Rectal smooth muscle tissue (tissue), 1 donor: ENCODE results near the gene HSF2BP.
"Not testable (repeated sequence)": the region's sequence is repeated elsewhere in the genome, so short reads cannot be mapped to it uniquely, and the experiment has no call there.

ENCODE experiments used
- H3K27ac ChIP-seq: one replicate; pipeline ENCODE4 v1.7.0; 2013; ENCODE audit warnings: low read depth, low read length, inconsistent platforms
- H3K27me3 ChIP-seq: one replicate; pipeline ENCODE4 v1.7.0; 2013; ENCODE audit warnings: low read length; ENCODE audit not compliant: control insufficient read depth, insufficient read depth
- H3K36me3 ChIP-seq: one replicate; pipeline ENCODE4 v1.7.0; 2013; ENCODE audit warnings: low read length; ENCODE audit not compliant: control insufficient read depth, insufficient read depth
- H3K4me1 ChIP-seq: one replicate; pipeline ENCODE4 v1.7.0; 2013; ENCODE audit warnings: low read length; ENCODE audit not compliant: control insufficient read depth, insufficient read depth
- H3K4me3 ChIP-seq: one replicate; pipeline ENCODE4 v1.7.0; 2013; ENCODE audit warnings: low read length
- H3K9ac ChIP-seq: one replicate; pipeline ENCODE4 v1.7.0; 2013; ENCODE audit warnings: low read length

Gene HSF2BP

GRCh38 chr21:43658088-43658741 lies 1.1 kb downstream of the HSF2BP start:
- peaks cover 8% of the 10 kb centered on the region for H3K4me1 ChIP-seq
- H3K4me3 ChIP-seq = no peak overlapping the region
- H3K27ac ChIP-seq = no peak overlapping the region
- no peaks in the 10 kb centered on the region for H3K27me3 ChIP-seq
- H3K9ac ChIP-seq = no peak overlapping the region
- peaks cover 2% of the 10 kb centered on the region for H3K36me3 ChIP-seq

GRCh38 chr21:43657355-43658087 lies 1.8 kb downstream of the HSF2BP start:
- Histone ChIP-seq H3K4me3 (no peak overlapping the region), H3K9ac (no peak overlapping the region), H3K27ac (no peak overlapping the region), H3K36me3 (peaks cover 2% of the 10 kb centered on the region), H3K27me3 (no peaks in the 10 kb centered on the region), H3K4me1 (peaks cover 8% of the 10 kb centered on the region)

DNA sequence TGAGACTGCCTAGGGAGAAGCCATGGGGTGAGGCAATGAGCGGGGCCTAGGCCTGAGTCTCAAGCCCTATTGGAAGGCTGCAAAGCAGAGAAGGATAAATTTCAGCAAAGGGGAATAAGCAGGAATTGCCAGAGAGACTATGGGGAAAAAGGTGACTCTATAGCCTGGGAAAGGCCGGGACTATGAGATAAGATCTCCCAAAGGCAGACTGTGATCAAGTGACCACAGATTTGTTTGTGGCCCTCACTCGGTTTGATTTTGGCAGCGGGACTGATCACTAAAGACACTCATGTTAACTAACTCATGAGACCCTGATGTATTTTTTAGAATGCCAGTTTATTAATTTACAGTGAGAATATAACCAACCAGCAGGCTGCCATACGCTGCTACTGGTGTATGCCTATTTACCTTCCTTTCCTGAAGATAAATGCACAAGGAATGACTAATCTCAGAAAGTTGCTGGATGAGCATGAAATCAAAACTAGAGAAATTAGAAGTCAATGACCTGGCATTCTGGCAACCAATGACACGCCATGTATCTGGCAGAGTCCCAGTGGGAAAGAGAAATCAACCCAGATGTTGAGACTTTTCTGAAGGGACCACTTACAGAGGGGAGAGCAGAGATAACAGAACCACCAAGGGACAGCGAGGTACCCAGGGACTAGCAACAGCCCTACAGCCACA lies 4.3 kb downstream of the HSF2BP start:
- Histone ChIP-seq H3K9ac (no peak overlapping the region), H3K4me3 (no peak overlapping the region), H3K27ac (no peak overlapping the region), H3K36me3 (no peaks in the 10 kb centered on the region), H3K4me1 (peaks cover 4% of the 10 kb centered on the region), H3K27me3 (no peaks in the 10 kb centered on the region)

- Histone ChIP-seq H3K36me3 (no peaks in the 10 kb centered on the region), H3K9ac (no peak overlapping the region)
Observed at GRCh38 chr21:43653626-43654025, 5.7 kb downstream of the HSF2BP start.

GRCh38 chr21:43652616-43653015 lies 6.7 kb downstream of the HSF2BP start:
- Histone ChIP-seq H3K4me1 (no peaks in the 10 kb centered on the region), H3K36me3 (no peaks in the 10 kb centered on the region), H3K27me3 (no peaks in the 10 kb centered on the region), H3K4me3 (no peak overlapping the region), H3K27ac (no peak overlapping the region), H3K9ac (no peak overlapping the region)

More at GRCh38 chr21:43653626-43654025, 5.7 kb downstream of the HSF2BP start:
- H3K27me3 ChIP-seq = no peaks in the 10 kb centered on the region
- H3K4me3 ChIP-seq = no peak overlapping the region
- H3K4me1 ChIP-seq = no peaks in the 10 kb centered on the region
- H3K27ac ChIP-seq = no peak overlapping the region

GRCh38 chr21:43651926-43652325 lies 7.4 kb downstream of the HSF2BP start:
- not testable (repeated sequence) for H3K9ac ChIP-seq, H3K36me3 ChIP-seq, H3K4me1 ChIP-seq, H3K27ac ChIP-seq, H3K27me3 ChIP-seq, H3K4me3 ChIP-seq

DNA sequence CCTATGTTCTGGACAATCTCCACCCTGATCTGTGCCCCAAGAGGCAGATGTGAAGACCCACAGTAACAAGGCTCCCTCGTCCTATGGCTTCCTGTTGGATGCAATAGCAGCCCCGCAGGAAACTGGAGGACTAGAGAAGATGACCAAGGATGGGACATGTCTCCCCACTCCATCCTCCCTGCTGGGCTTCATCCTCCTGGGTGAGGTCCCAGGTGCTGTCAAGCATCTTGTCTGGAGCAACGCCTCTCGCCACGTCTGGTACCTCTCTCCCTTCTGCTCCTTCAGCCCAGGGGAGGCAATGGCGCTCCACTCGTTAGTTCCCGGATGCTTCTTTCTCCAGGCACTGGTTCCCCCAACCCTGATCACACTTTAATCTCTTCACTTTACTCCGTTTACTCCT lies 11.1 kb downstream of the HSF2BP start:
- Histone ChIP-seq H3K36me3 (no peaks in the 10 kb centered on the region), H3K27ac (no peak overlapping the region), H3K27me3 (no peaks in the 10 kb centered on the region), H3K4me3 (no peak overlapping the region), H3K4me1 (no peaks in the 10 kb centered on the region), H3K9ac (no peak overlapping the region)

DNA sequence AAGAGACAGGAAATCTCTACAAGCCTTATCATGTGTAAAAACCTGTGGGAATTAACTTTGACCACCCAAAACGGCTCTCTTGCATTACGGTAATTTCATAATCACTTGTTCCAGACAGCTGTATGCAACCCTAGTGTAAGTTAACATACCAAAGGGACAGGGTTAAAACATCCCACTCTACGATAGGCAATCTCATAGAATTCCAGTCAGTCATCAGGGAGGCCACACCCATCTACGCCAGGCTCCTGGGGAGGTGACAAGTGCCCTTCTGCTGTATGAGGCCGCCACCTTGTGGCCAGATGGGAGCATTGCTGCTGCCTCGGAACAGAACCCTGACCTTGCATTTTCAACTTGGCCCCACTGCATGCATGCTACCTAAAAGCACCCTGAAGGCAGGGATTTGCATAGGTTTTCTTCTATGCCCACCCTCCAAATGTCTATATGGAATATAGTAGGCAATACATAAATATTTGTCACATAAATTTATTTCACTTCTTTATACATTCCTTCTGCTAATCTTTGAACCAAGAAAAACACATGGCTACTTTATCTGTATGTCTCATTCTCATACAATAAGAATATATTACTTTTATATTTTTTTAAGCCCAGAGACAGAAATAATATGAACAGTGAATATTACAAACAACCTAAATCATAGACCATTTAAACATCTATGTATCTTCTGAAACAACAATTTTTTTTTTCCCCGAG lies 12.6 kb downstream of the HSF2BP start:
- no peak overlapping the region for H3K9ac ChIP-seq
- H3K27me3 ChIP-seq = no peaks in the 10 kb centered on the region
- H3K4me3 ChIP-seq = no peak overlapping the region
- no peaks in the 10 kb centered on the region for H3K4me1 ChIP-seq
- no peak overlapping the region for H3K27ac ChIP-seq
- no peaks in the 10 kb centered on the region for H3K36me3 ChIP-seq

- H3K27ac ChIP-seq = no peak overlapping the region
Observed at GRCh38 chr21:43645976-43646375, 13.3 kb downstream of the HSF2BP start.

GRCh38 chr21:43645136-43645891 lies 14.0 kb downstream of the HSF2BP start:
- Histone ChIP-seq H3K4me1 (no peaks in the 10 kb centered on the region), H3K4me3 (no peak overlapping the region), H3K9ac (no peak overlapping the region), H3K36me3 (no peaks in the 10 kb centered on the region), H3K27me3 (no peaks in the 10 kb centered on the region), H3K27ac (no peak overlapping the region)

More at GRCh38 chr21:43645976-43646375, 13.3 kb downstream of the HSF2BP start:
- Histone ChIP-seq H3K27me3 (no peaks in the 10 kb centered on the region), H3K4me1 (no peaks in the 10 kb centered on the region), H3K36me3 (no peaks in the 10 kb centered on the region), H3K9ac (no peak overlapping the region), H3K4me3 (no peak overlapping the region)

GRCh38 chr21:43644609-43645008 lies 14.7 kb downstream of the HSF2BP start:
- Histone ChIP-seq H3K27ac (no peak overlapping the region), H3K4me1 (no peaks in the 10 kb centered on the region), H3K9ac (no peak overlapping the region), H3K27me3 (no peaks in the 10 kb centered on the region), H3K4me3 (no peak overlapping the region), H3K36me3 (no peaks in the 10 kb centered on the region)

- no peak overlapping the region for H3K4me3 ChIP-seq
- no peak overlapping the region for H3K9ac ChIP-seq
- H3K27ac ChIP-seq = no peak overlapping the region
- H3K27me3 ChIP-seq = no peaks in the 10 kb centered on the region
- H3K4me1 ChIP-seq = no peaks in the 10 kb centered on the region
- no peaks in the 10 kb centered on the region for H3K36me3 ChIP-seq
Observed at GRCh38 chr21:43644071-43644470, 15.2 kb downstream of the HSF2BP start.
